ENCODE data around the gene ALLC.

DNA sequence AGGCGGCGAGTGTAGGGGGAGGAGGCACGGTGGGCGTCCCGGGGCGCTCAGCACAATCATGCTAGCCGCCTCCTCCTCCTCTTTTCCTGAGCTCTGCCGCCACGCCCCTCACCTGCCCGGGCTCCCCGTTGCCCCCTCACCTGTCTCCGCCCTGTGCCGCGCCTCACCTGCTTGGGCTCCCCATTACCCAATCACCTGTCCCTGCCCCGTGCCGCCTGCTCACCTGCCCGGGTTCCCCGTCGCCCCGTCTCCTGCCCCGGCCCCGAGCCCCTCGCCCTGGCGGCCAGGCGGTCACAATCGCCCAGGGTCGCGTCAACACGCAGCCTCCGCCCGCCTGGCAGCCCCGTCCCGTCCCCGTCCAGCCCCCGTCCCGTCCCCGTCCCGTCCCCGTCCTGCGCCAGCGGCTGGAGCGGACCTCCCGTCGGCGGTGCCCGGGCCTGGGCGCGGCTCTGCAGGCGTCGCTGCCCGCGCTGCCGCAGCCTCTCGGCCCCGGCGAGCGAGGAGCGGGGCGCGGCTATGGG is 45.3 kb downstream of the ALLC start, which contains the start of gene DCDC2C:
- TF ChIP-seq, protein P1, sequence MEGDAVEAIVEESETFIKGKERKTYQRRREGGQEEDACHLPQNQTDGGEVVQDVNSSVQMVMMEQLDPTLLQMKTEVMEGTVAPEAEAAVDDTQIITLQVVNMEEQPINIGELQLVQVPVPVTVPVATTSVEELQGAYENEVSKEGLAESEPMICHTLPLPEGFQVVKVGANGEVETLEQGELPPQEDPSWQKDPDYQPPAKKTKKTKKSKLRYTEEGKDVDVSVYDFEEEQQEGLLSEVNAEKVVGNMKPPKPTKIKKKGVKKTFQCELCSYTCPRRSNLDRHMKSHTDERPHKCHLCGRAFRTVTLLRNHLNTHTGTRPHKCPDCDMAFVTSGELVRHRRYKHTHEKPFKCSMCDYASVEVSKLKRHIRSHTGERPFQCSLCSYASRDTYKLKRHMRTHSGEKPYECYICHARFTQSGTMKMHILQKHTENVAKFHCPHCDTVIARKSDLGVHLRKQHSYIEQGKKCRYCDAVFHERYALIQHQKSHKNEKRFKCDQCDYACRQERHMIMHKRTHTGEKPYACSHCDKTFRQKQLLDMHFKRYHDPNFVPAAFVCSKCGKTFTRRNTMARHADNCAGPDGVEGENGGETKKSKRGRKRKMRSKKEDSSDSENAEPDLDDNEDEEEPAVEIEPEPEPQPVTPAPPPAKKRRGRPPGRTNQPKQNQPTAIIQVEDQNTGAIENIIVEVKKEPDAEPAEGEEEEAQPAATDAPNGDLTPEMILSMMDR (IDR thresholded peaks at IDR 0.05) = no peak
- TF ChIP-seq POLR2A (IDR thresholded peaks at IDR 0.05) = no peak
